Measurements from ENCODE around the gene TDRD12.
"Not testable (repeated sequence)": the region's sequence is repeated elsewhere in the genome, so short reads cannot be mapped to it uniquely, and the experiment has no call there.

- TF ChIP-seq CTCF (conservative IDR thresholded peaks at IDR 0.05); ZFX (IDR thresholded peaks at IDR 0.05): not testable (repeated sequence)
These were observed 113.3 kb downstream of the TDRD12 start for GRCh38 chr19:32832825-32833224.
